Measurements from ENCODE around the gene SFXN2.
"Not testable (repeated sequence)": the region's sequence is repeated elsewhere in the genome, so short reads cannot be mapped to it uniquely, and the experiment has no call there.

Gene SFXN2

DNA sequence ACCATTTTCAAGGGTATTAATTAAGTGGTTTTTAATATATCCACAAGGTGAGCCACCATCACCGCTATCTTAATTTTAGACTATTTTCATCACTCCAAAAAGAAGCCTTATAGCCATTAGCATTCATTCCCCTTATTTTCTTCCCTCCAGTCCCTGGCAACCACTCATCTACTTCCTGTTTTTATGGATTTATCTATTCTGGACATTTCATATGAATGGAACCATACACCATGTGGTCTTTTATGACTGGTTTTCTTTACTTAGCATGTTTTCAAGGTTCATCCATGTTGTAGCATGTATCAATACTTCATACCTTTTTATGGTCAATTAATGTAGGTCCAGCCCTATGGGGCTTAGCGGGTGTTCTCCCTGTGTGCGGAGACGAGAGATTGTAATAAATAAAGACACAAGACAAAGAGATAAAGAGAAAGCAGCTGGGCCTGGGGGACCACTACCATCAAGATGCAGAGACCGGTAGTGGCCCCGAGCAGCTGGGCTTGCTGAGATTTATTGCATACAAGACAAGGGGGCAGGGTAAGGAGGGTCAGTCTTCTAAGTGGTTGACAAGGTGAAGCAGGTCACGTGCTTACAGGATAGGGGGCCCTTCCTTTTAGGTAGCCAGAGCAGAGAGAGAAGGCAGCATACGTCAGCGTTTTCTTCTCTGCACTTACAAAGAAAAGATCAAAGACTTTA lies 44.0 kb downstream of the SFXN2 start:
- no peak for DNase-seq

- DNase-seq = not testable (repeated sequence)
Measured at GRCh38 chr10:102758933-102759262, 44.5 kb downstream of the SFXN2 start.

GRCh38 chr10:102759497-102760210 lies 45.2 kb downstream of the SFXN2 start:
- DNase-seq = no peak

DNA sequence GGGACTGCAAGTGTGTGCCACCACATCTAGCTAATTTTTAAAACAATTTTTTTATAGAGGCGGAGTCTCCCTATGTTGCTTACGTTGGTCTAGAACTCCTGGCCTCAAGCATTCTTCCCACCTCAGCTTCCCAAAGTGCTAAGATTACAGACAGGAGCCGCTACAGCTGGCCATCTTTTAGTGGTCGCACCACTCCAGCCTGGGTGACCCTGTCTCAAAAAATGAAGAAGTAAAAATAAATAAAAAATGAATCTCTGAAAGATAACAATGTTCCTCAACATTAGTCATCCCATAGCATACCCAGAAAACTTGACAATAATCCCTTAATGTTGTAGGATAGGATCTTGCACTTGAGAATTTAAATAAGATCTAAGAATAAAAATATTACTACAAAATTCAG lies 47.5 kb downstream of the SFXN2 start:
- DNase-seq = peak; percentile 64

GRCh38 chr10:102762401-102763015 lies 48.1 kb downstream of the SFXN2 start:
- no peak for DNase-seq

DNA sequence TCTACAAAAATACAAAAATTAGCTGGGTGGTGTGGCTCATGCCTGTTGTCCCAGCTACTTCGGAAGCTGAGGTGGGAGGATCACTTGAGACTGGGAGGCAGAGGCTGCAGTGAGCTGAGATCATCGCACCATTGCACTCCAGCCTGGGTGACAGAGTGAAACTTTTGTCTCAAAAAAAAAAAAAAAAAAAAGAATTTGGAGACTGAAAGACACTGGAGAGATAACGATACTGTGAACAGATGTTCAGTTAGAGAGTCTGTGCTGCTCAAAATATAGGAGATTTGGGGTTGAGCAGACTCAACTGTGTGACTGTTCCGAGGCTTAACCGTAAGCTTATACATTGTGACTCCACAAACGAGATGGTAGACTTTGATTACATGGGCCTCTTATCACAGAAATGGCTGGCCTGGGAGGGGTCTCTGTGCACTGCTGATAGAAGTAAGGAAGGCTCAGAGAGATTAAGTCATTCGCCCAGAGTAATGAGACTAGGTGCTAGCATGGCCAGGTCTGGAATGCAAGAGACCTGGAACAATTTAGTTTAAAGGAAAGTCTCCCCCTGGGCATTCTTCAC lies 48.7 kb downstream of the SFXN2 start:
- no peak for DNase-seq

GRCh38 chr10:102764470-102765161 lies 50.2 kb downstream of the SFXN2 start:
- no peak for DNase-seq

GRCh38 chr10:102765336-102765735 lies 50.9 kb downstream of the SFXN2 start:
- DNase-seq = no peak

DNA sequence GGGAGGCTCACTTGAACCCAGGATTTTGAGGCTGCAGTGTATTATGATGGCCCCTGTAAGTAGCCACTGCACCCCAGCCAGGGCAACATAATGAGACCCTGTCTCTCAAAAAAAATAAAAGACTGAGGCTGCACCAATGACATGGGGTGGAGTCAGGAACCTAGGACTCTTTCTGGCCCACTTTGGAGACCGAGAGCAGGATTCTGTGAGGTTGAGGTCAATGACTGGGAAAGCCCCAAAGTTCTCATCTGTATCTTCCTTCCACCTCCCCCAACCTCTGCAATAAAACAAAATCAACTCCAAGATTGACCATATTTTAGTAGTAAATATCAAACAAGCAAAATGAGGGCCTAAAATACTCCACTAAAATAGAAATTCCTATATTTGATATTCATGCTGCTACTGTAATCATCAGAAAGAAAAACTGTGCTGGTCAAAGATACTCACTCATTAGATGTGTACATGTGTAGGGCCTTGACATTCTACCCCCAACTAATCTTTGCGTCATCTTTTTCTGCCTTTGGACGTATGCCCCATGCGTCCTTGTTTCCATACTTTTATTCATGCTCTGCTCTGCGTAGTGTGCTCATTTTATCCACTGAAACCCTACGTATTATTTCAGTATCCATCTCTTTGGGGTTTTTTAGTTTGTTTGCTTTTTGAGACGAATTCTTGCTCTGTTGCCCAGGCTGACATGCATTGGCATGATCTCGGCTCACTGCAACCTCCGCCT lies 53.2 kb downstream of the SFXN2 start:
- no peak for DNase-seq

- no peak for DNase-seq
Measured at GRCh38 chr10:102769375-102770107, 55.1 kb downstream of the SFXN2 start.

DNA sequence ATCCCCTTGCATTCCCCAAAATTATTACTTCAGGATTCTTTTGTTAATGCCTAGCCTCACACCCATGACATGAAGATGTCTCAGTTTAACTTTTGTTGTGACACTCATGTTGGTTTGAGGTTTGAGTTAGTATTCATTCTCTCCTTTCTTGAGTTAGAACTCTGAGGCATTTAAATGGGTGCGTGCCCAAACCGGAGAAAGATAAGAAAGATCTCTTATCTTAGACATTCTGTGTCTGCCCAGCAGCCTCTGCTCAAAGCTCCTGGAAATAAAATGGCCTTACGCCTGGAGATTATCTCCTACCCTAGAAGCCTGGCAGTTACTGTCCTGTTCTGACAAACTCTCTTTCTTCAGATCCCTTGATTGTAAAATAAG lies 55.7 kb downstream of the SFXN2 start:
- no peak for DNase-seq

DNA sequence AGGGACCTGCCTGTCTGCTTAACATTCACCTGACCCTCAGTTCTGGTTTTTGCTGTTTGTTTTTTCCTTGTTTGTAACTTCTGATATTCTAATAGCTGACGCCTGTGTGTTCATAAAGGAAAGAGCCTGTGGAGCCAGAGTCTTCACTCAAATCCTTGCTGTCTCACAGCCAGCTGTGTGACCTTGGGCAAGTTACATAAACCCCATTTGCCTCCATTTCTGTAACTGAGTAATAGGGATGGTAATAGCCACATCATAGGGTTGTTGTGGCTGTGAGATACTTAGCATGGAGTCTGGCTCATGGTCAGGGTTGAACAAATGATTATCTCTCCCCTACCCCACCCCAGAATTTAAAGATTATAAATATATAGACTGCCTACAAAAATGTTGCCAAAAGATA lies 56.4 kb downstream of the SFXN2 start:
- DNase-seq = no peak

GRCh38 chr10:102773320-102773719 lies 58.9 kb downstream of the SFXN2 start:
- DNase-seq = peak; percentile 57

- no peak for DNase-seq
Measured at GRCh38 chr10:102773986-102774385, 59.5 kb downstream of the SFXN2 start.

DNA sequence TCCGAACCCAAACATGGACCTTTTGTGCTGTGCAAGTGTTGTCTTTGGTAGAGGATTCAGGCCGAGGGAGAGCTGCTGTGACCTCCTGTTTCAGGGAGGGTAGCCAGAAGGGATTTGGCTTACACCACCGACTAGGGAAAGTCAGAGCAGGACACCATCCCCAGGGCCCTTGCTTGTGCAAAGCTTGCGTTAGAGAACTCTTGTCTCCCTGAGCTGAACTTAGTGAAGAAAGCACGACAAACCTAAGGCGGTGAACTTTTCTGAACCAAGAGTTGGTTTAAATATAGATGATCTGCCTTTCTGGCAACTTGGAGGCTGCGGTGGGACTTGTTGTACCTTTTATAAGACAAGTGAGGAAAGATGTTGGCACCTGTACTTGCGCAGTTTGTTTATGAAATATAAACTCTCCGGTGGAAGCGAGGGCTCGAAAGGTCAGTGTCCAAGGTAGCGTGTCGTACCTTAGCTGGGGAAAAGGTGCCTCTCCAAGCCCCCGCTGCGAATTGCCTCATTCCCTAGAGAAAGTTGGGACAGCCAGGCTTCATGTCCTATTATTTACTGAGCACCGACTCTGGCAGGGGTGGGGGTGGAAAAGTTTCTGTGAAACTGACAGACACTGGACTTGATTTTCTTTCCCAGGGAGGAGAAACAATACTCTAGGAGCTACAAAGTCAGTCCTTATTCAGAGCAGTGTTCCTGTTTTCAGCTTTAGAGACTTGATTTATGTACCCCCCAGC lies 60.9 kb downstream of the SFXN2 start:
- no peak for DNase-seq

DNA sequence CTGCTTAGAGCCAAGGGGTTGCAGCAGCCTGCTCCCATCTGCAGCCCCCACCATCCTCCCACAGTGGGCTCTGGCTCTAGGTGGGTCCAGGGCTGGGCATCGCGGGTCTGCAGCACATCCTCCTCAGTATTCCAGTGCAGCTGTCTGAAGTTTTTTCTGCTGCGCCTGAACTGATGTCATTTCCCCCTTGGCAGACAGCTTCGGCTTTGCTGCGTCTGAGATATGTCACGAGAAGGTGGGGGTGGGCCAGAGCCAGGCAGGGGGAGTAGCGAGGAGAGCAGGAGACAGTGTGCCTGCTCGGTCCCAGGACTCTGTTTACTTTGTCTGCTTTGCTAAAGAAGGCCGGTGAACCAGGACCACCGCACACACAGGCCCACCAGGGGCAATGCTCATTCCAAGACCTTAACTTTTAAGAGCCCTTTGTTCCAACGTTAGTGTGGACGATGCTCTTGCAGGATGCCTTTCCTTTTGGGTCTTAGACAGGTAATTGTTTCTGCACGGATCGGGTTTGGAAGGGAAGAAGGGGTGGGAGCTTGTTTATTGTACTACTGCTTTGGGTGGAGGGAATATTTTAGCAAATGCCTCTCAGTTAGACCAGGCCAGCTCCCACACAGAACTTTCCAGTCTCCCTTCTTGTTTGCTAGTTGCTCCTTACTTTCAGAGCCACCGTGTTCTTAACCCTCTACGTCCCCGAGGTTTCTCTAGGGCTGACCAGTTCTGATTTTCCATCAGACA lies 61.7 kb downstream of the SFXN2 start:
- DNase-seq = peak; percentile 91

GRCh38 chr10:102776779-102777456 lies 62.5 kb downstream of the SFXN2 start:
- peak; percentile 98 for DNase-seq

DNA sequence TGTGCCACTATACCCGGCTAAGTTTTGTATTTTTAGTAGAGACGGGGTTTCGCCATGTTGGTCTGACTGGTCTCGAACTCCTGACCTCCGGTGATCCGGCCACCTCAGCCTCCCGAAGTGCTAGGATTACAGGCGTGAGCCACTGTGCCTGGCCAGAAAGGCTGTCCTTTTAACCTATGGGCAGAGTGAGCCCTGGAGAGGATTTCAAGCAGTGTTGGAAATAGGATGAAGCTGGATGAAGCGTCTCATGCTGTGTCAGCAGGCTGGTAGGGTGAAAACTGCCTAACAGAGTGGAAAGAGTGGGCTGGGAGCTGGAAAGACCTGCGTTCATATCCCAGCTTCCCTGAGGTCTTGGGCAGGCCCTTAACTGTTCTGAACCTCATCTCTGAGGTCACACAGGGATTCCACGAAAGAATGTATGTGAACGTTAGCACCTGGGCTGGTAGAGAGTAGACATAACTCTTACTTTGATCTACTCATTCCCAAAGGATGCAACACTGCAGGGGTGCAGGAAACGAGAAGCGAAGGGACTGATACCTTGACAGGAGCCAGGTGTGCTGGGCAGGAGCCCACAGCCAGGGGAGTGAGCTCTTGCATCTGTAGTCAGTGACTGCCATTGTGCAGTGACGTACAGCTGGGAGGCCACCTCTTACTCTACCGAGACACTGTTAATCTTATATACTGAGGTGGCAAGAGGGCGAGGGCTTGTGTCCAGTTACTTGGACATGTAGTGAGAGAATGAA lies 63.4 kb downstream of the SFXN2 start:
- DNase-seq = no peak

DNA sequence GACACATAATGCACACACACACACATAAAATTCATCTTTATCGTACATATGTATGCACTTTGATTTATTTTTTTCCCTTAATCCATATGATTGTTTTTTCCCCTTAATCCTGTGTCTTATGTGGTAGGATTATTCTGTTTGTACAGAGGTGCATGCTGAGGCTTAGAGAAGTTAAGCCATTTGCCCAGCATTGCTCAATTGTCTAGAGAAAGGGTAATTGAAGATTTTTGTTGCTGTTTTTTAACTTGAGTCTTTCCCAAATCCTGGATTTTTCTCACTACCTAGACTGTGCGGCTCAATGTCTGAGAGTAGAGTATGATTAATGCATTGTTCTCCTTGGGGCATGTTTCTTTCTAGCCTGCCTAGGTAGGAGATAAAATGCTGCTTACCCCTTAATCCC lies 64.3 kb downstream of the SFXN2 start:
- no peak for DNase-seq

All from fibroblast of skin of back (primary cell).